Mammary epithelial cell (primary cell): ENCODE results near the gene SPAG16.

Experiments
- CTCF ChIP-seq, 2 donors: IDR thresholded peaks in 1 of 2; conservative IDR thresholded peaks in 1 of 2; 2 replicates each; pipeline ENCODE4 v1.5.1; 2011 to 2012; ENCODE audit warnings: inconsistent platforms in 2 of 2, low read length in 2 of 2, mild to moderate bottlenecking in 2 of 2, control low read depth in 1 of 2, low read depth in 1 of 2; ENCODE audit not compliant: insufficient read depth in 1 of 2; ENCODE audit errors: extremely low read depth in 1 of 2
- EZH2 ChIP-seq: IDR thresholded peaks from 2 replicates; pipeline ENCODE4 v1.6.1; 2012; ENCODE audit warnings: low read length, inconsistent platforms, borderline replicate concordance

GRCh38 chr2:214261683-214262082, 977.4 kb downstream of the SPAG16 start:
- TF ChIP-seq CTCF (conservative IDR thresholded peaks at IDR 0.05 in 1 of 2, IDR thresholded peaks at IDR 0.05 in 1 of 2; ENCODE audit: extremely low read depth in 1 of 2, insufficient read depth in 1 of 2, low read depth in 1 of 2, low read length in 2 of 2) = no peak
- TF ChIP-seq EZH2 = no peak
